Activated T-helper 9 cell treated with anti-CD3 and anti-CD28 coated beads, Interleukin-2, amount 50 U/mL, for 16 hours (primary cell): Measurements from ENCODE around the gene TRIOBP.

Experiments
- DNase-seq: peaks from one replicate; pipeline ENCODE4 v3.0.0-alpha.2; 2020; ENCODE audit warnings: low read depth

Gene TRIOBP

GRCh38 chr22:37824674-37825641 lies 128.1 kb downstream of the TRIOBP start:
- no peak for DNase-seq
